HCT116 (cell line): ENCODE results near the gene ZNF789. TPM values are rescaled to one million over a fixed set of nuclear protein-coding genes. Genes with fewer than 3 reads are reported as not detected.

ENCODE experiments used
- ATAC-seq: fragments of 200-7000 bp; cut with Tn5 transposase; 2 replicates; pipeline ENCODE4 v1.9.1; 2020; ENCODE audit warnings: mild to moderate bottlenecking, moderate library complexity
- BruUV-seq: library from RNA; stranded (reverse); fragments of 400-500 nt; replicated peaks from 2 replicates; lab custom pipeline; 2021; lab: Mats Ljungman, UMichigan
- CTCF ChIA-PET: fragments of 300-600 bp; sonication (Branson Sonifier 250); formaldehyde crosslinking; loops from one replicate; lab custom pipeline; 2021; ENCODE audit warnings: antibody characterized with exemption; lab: Charles Lee
- POLR2A ChIA-PET: fragments of 300-600, 350-600 bp; sonication (Branson Sonifier 250); formaldehyde crosslinking; loops from one replicate; lab custom pipeline; 2021; ENCODE audit warnings: antibody characterized with exemption; lab: Charles Lee
- RAD21 ChIA-PET, 2 experiments: fragments of 300-600 bp; sonication (Branson Sonifier 250); formaldehyde crosslinking; loops; one replicate each; lab custom pipeline; 2023; ENCODE audit warnings: low total read pairs in 2 of 2; ENCODE audit not compliant: uncharacterized antibody in 2 of 2, unreplicated experiment in 2 of 2, low non-redundant PET in 1 of 2; lab: Charles Lee
- DNase-seq: peaks from one replicate; pipeline ENCODE4 v3.0.0-alpha.2; 2010; ENCODE audit warnings: low read depth, low spot score
- H2AFZ ChIP-seq: fragments of 200-600 bp; shearing (Covaris generic), sonication (generic); 2 replicates; pipeline ENCODE4 v1.6.1; 2017; ENCODE audit warnings: low read depth, mixed run types, mixed read lengths, antibody characterized with exemption, low read length; ENCODE audit not compliant: poor library complexity, severe bottlenecking
- H3K27ac ChIP-seq: 2 replicates; pipeline ENCODE4 v1.5.1; 2012; ENCODE audit warnings: low read depth, low read length
- H3K27me3 ChIP-seq: fragments of 200-600 bp; sonication (generic); 2 replicates; pipeline ENCODE4 v1.6.1; 2016; ENCODE audit warnings: mixed run types, low read length, mixed read lengths; ENCODE audit not compliant: insufficient read depth
- H3K36me3 ChIP-seq, 2 experiments: fragments of 200-500 bp in 1 of 2; fragments of 200-600 bp in 1 of 2; sonication (Bioruptor generic) in 1 of 2; sonication (generic) in 1 of 2; 2 replicates each; pipeline versions ENCODE4 v1.5.1 to v1.6.1; 2014 to 2016; ENCODE audit warnings: low read length in 2 of 2, inconsistent platforms in 1 of 2, mixed read lengths in 1 of 2, mixed run types in 1 of 2; ENCODE audit not compliant: insufficient read depth in 2 of 2, control insufficient read depth in 1 of 2
- H3K4me1 ChIP-seq, 2 experiments: fragments of 200-600 bp in 1 of 2; sonication (generic) in 1 of 2; 2 replicates each; pipeline versions ENCODE4 v1.5.1 to v1.6.1; 2012 to 2017; ENCODE audit warnings: low read length in 2 of 2, inconsistent platforms in 1 of 2, mild to moderate bottlenecking in 1 of 2, mixed read lengths in 1 of 2, mixed run types in 1 of 2, moderate library complexity in 1 of 2; ENCODE audit not compliant: insufficient read depth in 2 of 2, control insufficient read depth in 1 of 2
- H3K4me2 ChIP-seq: fragments of 200-600 bp; sonication (generic); 2 replicates; pipeline ENCODE4 v1.6.1; 2017; ENCODE audit warnings: mixed run types, low read length, mixed read lengths
- H3K4me3 ChIP-seq, 2 experiments: fragments of 200-600 bp in 1 of 2; sonication (generic) in 1 of 2; replicated peaks in 1 of 2; 2 replicates each; pipeline ENCODE4 v1.5.1; 2011 to 2016; ENCODE audit warnings: low read length in 2 of 2, control low read depth in 1 of 2, low read depth in 1 of 2, mild to moderate bottlenecking in 1 of 2, mixed read lengths in 1 of 2, mixed run types in 1 of 2
- H3K79me2 ChIP-seq: fragments of 200-600 bp; sonication (generic); 2 replicates; pipeline ENCODE4 v1.6.1; 2017; ENCODE audit warnings: mild to moderate bottlenecking, mixed run types, low read length, moderate library complexity, mixed read lengths; ENCODE audit not compliant: insufficient read depth
- H3K9ac ChIP-seq: fragments of 200-600 bp; sonication (generic); 2 replicates; pipeline ENCODE4 v1.6.1; 2016; ENCODE audit warnings: low read length, mixed read lengths
- H3K9me2 ChIP-seq: fragments of 200-600 bp; sonication (generic), shearing (Covaris generic); 2 replicates; pipeline ENCODE4 v1.6.1; 2017; ENCODE audit warnings: mixed run types, mild to moderate bottlenecking, moderate library complexity; ENCODE audit not compliant: insufficient read depth
- H3K9me3 ChIP-seq, 2 experiments: fragments of 200-500 bp in 1 of 2; fragments of 200-600 bp in 1 of 2; sonication (Bioruptor generic) in 1 of 2; sonication (generic) in 1 of 2; 2 replicates each; pipeline ENCODE4 v1.6.1; 2014 to 2017; ENCODE audit warnings: low read length in 2 of 2, mixed read lengths in 2 of 2, inconsistent platforms in 1 of 2, low read depth in 1 of 2, mild to moderate bottlenecking in 1 of 2, mixed run types in 1 of 2, moderate library complexity in 1 of 2; ENCODE audit not compliant: control insufficient read depth in 1 of 2, insufficient read depth in 1 of 2
- H4K20me1 ChIP-seq: fragments of 200-600 bp; sonication (generic), shearing (Covaris generic); 2 replicates; pipeline ENCODE4 v1.6.1; 2017; ENCODE audit warnings: mixed run types, mild to moderate bottlenecking, moderate library complexity; ENCODE audit not compliant: insufficient read depth
- CEBPB ChIP-seq: IDR thresholded peaks from 2 replicates; pipeline ENCODE4 v1.6.1; 2012; ENCODE audit warnings: low read depth
- EGR1 ChIP-seq: IDR thresholded peaks from 2 replicates; pipeline ENCODE4 v1.6.1; 2012; ENCODE audit warnings: low read depth
- EZH2phosphoT487 ChIP-seq: fragments of 200-600 bp; IDR thresholded peaks from 2 replicates; pipeline ENCODE4 v1.6.1; 2018; ENCODE audit warnings: antibody characterized with exemption, borderline replicate concordance
- FOSL1 ChIP-seq: IDR thresholded peaks from 2 replicates; pipeline ENCODE4 v1.6.1; 2012; ENCODE audit warnings: low read depth
- JUND ChIP-seq: IDR thresholded peaks from 2 replicates; pipeline ENCODE4 v1.6.1; 2012
- POLR2A ChIP-seq: IDR thresholded peaks from 2 replicates; pipeline ENCODE4 v1.7.0; 2011; ENCODE audit warnings: borderline replicate concordance; ENCODE audit not compliant: insufficient read depth, insufficient read length; ENCODE audit errors: extremely low read depth
- RAD21 ChIP-seq: IDR thresholded peaks from 2 replicates; pipeline ENCODE4 v1.6.1; 2012; ENCODE audit warnings: low read depth, mild to moderate bottlenecking
- SIN3A ChIP-seq: IDR thresholded peaks from 2 replicates; pipeline ENCODE4 v1.6.1; 2012; ENCODE audit warnings: low read depth
- YY1 ChIP-seq: IDR thresholded peaks from 2 replicates; pipeline ENCODE4 v1.6.1; 2011; ENCODE audit warnings: low read length, low read depth, moderate library complexity, mild to moderate bottlenecking; ENCODE audit not compliant: insufficient replicate concordance; ENCODE audit errors: extremely low read depth
- ZFX ChIP-seq: fragments of 450-650 bp; IDR thresholded peaks from 2 replicates; pipeline ENCODE4 v1.6.1; 2017
- ZNF274 ChIP-seq: fragments of 200-500 bp; sonication (Bioruptor generic); IDR thresholded peaks from 2 replicates; pipeline ENCODE4 v1.6.1; 2014; ENCODE audit warnings: mild to moderate bottlenecking, low read depth, low read length, inconsistent platforms
- intact Hi-C: fragments of 100-400 bp; cut with micrococcal nuclease; formaldehyde crosslinking; loops from 2 replicates; pipeline ENCODE4 v1.10.0; 2022
- total RNA-seq: library from RNA; stranded (reverse); gene quantifications from one replicate; pipeline ENCODE4 v1.2.1, GENCODE V29; 2021; ENCODE audit not compliant: unreplicated experiment
- TF ChIP-seq, protein P1 (sequence below): IDR thresholded peaks from 2 replicates; pipeline ENCODE4 v1.6.1; 2011; ENCODE audit warnings: mild to moderate bottlenecking, low read length, moderate library complexity; ENCODE audit not compliant: insufficient replicate concordance; ENCODE audit errors: extremely low read depth

ZNF789 gene
- total RNA-seq, 1 experiment from 2014 or later: 8.2 TPM

DNA sequence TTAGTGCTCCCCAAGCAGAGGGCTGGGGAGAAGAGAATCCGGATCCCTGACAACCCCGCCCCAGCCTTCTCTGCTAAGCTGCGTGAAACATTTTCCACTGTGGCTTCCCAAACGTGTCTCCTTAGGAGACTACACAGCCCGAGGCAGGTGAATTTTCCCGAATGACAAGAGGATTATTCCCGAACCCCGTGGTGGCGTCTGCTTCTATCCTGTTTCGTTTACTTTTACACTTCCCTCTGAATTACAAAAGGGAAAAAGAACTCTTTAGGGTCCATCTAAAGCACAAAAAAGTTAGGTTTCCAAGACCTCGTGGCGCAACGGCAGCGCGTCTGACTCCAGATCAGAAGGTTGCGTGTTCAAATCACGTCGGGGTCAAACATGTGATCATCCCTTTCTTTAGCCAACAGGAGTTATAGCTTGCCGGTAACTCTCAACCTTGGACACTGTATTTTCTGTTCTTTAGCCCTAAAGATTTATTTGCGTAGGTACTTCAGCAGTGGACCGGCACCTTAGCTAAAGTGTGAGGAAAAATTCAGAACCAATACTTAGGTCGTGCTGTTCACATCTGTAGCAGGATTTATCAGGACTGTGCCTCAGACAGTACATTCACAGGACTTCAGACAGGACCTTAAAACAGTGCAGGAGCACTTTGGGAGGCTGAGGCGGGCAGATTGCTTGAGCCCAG lies 3.2 kb upstream of the ZNF789 start:
- TF ChIP-seq ZNF274 (no peak), SIN3A (no peak), CEBPB (no peak), YY1 (no peak), EZH2phosphoT487 (no peak), POLR2A (no peak), FOSL1 (no peak), EGR1 (no peak), JUND (no peak), RAD21 (no peak), ZFX (no peak)
- TF ChIP-seq, protein P1, sequence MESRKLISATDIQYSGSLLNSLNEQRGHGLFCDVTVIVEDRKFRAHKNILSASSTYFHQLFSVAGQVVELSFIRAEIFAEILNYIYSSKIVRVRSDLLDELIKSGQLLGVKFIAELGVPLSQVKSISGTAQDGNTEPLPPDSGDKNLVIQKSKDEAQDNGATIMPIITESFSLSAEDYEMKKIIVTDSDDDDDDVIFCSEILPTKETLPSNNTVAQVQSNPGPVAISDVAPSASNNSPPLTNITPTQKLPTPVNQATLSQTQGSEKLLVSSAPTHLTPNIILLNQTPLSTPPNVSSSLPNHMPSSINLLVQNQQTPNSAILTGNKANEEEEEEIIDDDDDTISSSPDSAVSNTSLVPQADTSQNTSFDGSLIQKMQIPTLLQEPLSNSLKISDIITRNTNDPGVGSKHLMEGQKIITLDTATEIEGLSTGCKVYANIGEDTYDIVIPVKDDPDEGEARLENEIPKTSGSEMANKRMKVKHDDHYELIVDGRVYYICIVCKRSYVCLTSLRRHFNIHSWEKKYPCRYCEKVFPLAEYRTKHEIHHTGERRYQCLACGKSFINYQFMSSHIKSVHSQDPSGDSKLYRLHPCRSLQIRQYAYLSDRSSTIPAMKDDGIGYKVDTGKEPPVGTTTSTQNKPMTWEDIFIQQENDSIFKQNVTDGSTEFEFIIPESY: no peak
- no peaks in the 10 kb centered on the region for H3K36me3 ChIP-seq
- no peaks in the 10 kb centered on the region for H3K27me3 ChIP-seq
- H4K20me1 ChIP-seq: no peaks in the 10 kb centered on the region
- H3K4me1 ChIP-seq: peaks cover 3 to 28% of the 10 kb centered on the region in 2 experiments; a peak in 3 of 4 replicates
- H3K4me2 ChIP-seq: no peak overlapping the region
- H3K79me2 ChIP-seq: peaks cover 38% of the 10 kb centered on the region
- intact Hi-C loops: no loop called here
- DNase-seq: no peak
- no peaks in the 10 kb centered on the region for H3K9me2 ChIP-seq
- BruUV-seq: no TSS peak
- H2AFZ ChIP-seq: no peak overlapping the region
- RAD21 ChIA-PET: no interaction called here
- no peak for ATAC-seq
- no peak overlapping the region for H3K27ac ChIP-seq
- POLR2A ChIA-PET: no interaction called here
- no peaks in the 10 kb centered on the region for H3K9me3 ChIP-seq
- H3K9ac ChIP-seq: no peak overlapping the region
- no peak overlapping the region for H3K4me3 ChIP-seq
- CTCF ChIA-PET: no interaction called here
